ENCODE measurements around the gene CHST15.

DNA sequence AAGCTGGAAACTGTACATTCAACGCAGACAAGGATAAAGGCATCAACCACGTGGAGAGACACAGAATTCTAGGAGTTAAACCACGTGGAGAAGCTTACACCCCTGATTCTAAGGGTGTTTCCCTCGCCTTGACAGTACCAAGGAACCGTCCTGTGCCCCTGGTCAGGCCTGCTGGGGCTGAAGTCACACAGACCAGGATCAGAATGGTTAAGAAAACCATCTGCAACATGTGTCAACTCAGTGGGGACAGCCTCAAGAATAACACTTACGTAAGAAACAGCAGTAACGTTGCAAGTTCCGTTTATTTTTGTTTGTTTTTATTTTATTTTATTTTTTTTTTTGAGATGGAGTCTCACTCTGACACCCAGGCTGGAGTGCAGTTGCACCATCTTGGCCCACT, 55.6 kb downstream of the CHST15 start:
- TF ChIP-seq POLR2A (IDR thresholded peaks at IDR 0.05) = no peak
- TF ChIP-seq, protein P1, sequence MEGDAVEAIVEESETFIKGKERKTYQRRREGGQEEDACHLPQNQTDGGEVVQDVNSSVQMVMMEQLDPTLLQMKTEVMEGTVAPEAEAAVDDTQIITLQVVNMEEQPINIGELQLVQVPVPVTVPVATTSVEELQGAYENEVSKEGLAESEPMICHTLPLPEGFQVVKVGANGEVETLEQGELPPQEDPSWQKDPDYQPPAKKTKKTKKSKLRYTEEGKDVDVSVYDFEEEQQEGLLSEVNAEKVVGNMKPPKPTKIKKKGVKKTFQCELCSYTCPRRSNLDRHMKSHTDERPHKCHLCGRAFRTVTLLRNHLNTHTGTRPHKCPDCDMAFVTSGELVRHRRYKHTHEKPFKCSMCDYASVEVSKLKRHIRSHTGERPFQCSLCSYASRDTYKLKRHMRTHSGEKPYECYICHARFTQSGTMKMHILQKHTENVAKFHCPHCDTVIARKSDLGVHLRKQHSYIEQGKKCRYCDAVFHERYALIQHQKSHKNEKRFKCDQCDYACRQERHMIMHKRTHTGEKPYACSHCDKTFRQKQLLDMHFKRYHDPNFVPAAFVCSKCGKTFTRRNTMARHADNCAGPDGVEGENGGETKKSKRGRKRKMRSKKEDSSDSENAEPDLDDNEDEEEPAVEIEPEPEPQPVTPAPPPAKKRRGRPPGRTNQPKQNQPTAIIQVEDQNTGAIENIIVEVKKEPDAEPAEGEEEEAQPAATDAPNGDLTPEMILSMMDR (IDR thresholded peaks at IDR 0.05) = no peak
- TF ChIP-seq EP300 (IDR thresholded peaks at IDR 0.05) = no peak

Data from ovary (tissue), 3 donors.